Cerebellar nuclear complex (tissue), 1 donor: ENCODE measurements around the gene TMEM178B.

ENCODE experiments used
- DNase-seq, 2 experiments: peaks; one replicate each; lab custom pipeline; 2025; lab: John Stamatoyannopoulos, UW

TMEM178B gene

GRCh38 chr7:141527076-141527475 is 453.2 kb downstream of the TMEM178B start:
- no peak for DNase-seq

- no peak for DNase-seq
These were observed 454.5 kb downstream of the TMEM178B start for GRCh38 chr7:141528399-141528798.
